Pancreas (tissue), 10 donors: ENCODE measurements around the gene SMURF1. TPM values are rescaled to one million over a fixed set of nuclear protein-coding genes. Genes with fewer than 3 reads are reported as not detected.

Source experiments
- ATAC-seq, 4 donors: fragments of 200-7000 bp; cut with Tn5 transposase; one replicate each; pipeline versions ENCODE4 v1.8.0 to v1.9.1; 2020; ENCODE audit warnings: mild to moderate bottlenecking in 4 of 4, moderate library complexity in 4 of 4
- DNase-seq, 6 donors: peaks; one replicate each; pipeline ENCODE4 v3.0.0-alpha.2; 2020
- FAIRE-seq: peaks from 2 replicates; lab custom pipeline; 2012; peaks lifted over from hg19 to GRCh38; lab: Jason Lieb, UNC
- H3K27ac ChIP-seq, 4 donors: fragments of 200-600 bp; sonication (generic); 1 replicate in 3 of 4; 2 replicates in 1 of 4; pipeline versions ENCODE4 v1.5.0 to v1.8.0; 2020
- H3K27me3 ChIP-seq, 4 donors: fragments of 200-600 bp; one replicate each; pipeline ENCODE4 v1.8.0; 2021
- H3K36me3 ChIP-seq, 3 donors: fragments of 200-600 bp; sonication (generic) in 1 of 3; one replicate each; pipeline versions ENCODE4 v1.5.0 to v1.8.0; 2020 to 2021
- H3K4me1 ChIP-seq, 3 donors: fragments of 200-600 bp; one replicate each; pipeline ENCODE4 v1.8.0; 2021
- H3K4me3 ChIP-seq, 4 donors: fragments of 200-600 bp; sonication (generic) in 2 of 4; one replicate each; pipeline versions ENCODE4 v1.5.0 to v1.8.0; 2020 to 2021
- H3K9me3 ChIP-seq, 4 donors: fragments of 200-600 bp; one replicate each; pipeline ENCODE4 v1.8.0; 2021
- WGBS, 2 donors: extraction: QIAGEN DNeasy Blood & Tissue Kit; methylation state at CpG; one replicate each; pipeline ENCODE4 v1.1.7; 2013; 5-methylcytosine and 5-hydroxymethylcytosine counted together
- intact Hi-C, 3 donors: fragments of 100-400 bp; cut with DNase I; formaldehyde crosslinking; loops; one replicate each; pipeline versions ENCODE4 v1.11.1 to v1.14.2; 2022
- polyA plus RNA-seq, 2 donors: library from polyadenylated mRNA; stranded (reverse); fragments of 200-250 nt; gene quantifications; one replicate each; pipeline ENCODE4 v1.2.3, GENCODE V29; 2013
- total RNA-seq, 6 donors: library from RNA; stranded (reverse); fragmentation: NEBNext Ultra II Directional in 4 of 6; extraction: Animal tissue kit (Norgen Biotek cat#: 25700) in 4 of 6; gene quantifications; one replicate each; pipeline versions ENCODE4 v1.2.1 to v1.2.4, GENCODE V29; 2021 to 2023
- TF ChIP-seq, protein P1 (sequence below), 4 donors: fragments of 200-600 bp; sonication (generic) in 3 of 4; IDR thresholded peaks; one replicate each; pipeline versions ENCODE4 v1.5.0 to v1.8.0; 2021; ENCODE audit warnings: antibody characterized with exemption in 4 of 4
- donor health status: healthy with polysubstance abuse.
- donor health status: DM: no; HTN: no; CAD: no; lungs with moderate emphysema.
- donor health status: DM: no; HTN: no; CAD: no.
- donor health status: control.
- donor health status: control.
- donor health status: Bipolar disorder and iron deficiency.
- donor health status: DM: yes; HTN: yes; CAD: no.
- donor health status: DM: no; HTN: no; CAD: no.
- donor health status: DM: no; HTN: no; CAD: no.
- donor health status: DM: yes; HTN: yes; CAD: no.

SMURF1 gene
- total and polyA plus RNA-seq, 8 donors: 7.6 to 22.7 (median 14.1) TPM

DNA sequence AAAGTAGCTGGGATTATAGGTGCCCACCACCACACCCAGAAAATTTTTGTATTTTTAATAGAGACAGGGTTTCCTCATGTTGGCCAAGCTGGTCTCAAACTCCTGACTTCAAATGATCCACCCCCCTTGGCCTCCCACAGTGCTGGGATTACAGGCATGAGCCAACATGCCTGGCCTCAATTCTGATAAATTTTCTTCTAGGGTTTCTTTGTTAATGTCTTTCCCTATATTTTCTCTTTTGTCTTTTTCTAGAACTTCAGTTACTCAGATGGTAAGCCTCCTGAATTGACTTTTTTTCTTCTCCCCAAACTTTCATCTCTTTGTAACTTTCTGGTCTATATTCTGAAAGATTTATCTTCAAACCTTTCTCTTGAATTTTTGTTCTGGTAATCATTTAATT is 12.7 kb upstream of the SMURF1 start:
- H3K9me3 ChIP-seq: no peaks in the 10 kb centered on the region

DNA sequence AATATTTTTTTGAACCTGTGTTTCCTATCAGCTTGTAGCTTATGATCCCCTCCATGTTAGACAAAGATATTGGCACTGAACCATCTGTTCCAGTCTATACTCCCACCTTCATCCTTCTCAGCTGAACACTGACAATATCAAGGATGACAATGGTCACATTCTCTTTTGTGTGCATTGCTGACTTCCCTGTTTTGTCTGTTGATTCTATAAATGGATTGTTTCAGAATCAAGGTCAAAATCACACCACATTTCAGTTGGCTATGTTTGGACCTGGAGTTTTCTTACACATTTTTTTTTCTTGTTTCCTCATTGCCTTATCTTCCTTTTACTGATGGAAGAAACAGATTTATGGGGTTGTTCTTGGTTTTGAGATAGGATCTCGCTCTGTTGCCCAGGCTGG is 11.3 kb upstream of the SMURF1 start:
- intact Hi-C loops: no loop called here
- Histone ChIP-seq H3K27ac (peak overlapping the region in 2 of 4 donors; percentile 23 to 41), H3K27me3 (no peaks in the 10 kb centered on the region), H3K9me3 (no peaks in the 10 kb centered on the region), H3K36me3 (no peaks in the 10 kb centered on the region), H3K4me3 (no peak overlapping the region), H3K4me1 (no peaks in the 10 kb centered on the region)
- DNase-seq (no peak), ATAC-seq (no peak), FAIRE-seq (no peak)
- WGBS, 2 donors: 43 to 58% methylated on average over 1 of the region's 1 CpG
- TF ChIP-seq, protein P1, sequence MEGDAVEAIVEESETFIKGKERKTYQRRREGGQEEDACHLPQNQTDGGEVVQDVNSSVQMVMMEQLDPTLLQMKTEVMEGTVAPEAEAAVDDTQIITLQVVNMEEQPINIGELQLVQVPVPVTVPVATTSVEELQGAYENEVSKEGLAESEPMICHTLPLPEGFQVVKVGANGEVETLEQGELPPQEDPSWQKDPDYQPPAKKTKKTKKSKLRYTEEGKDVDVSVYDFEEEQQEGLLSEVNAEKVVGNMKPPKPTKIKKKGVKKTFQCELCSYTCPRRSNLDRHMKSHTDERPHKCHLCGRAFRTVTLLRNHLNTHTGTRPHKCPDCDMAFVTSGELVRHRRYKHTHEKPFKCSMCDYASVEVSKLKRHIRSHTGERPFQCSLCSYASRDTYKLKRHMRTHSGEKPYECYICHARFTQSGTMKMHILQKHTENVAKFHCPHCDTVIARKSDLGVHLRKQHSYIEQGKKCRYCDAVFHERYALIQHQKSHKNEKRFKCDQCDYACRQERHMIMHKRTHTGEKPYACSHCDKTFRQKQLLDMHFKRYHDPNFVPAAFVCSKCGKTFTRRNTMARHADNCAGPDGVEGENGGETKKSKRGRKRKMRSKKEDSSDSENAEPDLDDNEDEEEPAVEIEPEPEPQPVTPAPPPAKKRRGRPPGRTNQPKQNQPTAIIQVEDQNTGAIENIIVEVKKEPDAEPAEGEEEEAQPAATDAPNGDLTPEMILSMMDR (IDR thresholded peaks at IDR 0.05): no peak

More for the DNA sequence above, 12.7 kb upstream of the SMURF1 start:
- FAIRE-seq: no peak
- Histone ChIP-seq H3K4me1 (no peaks in the 10 kb centered on the region), H3K4me3 (no peak overlapping the region), H3K36me3 (no peaks in the 10 kb centered on the region), H3K27ac (no peak overlapping the region), H3K27me3 (no peaks in the 10 kb centered on the region)
- no peak for DNase-seq
- no peak for ATAC-seq
- intact Hi-C loops: no loop called here
- TF ChIP-seq, protein P1 (IDR thresholded peaks at IDR 0.05): no peak

DNA sequence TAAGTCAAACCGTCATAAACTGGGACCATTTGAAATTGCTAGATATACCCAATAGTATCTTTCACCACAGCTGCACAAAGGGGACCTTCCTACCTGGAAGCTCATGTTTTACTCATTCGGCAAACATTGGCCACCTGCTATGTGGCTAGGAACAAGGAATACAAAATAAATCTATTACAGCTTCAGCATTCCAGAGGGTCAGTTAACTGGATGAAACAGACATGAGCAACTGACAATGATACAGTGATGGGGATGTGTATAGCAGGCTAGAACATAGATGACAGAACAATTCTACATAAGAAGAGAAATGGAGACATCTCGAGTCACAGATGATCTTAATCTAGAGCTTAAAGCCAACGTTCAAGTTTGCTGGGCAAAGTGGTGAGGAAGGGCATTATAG is 3.1 kb upstream of the SMURF1 start:
- 53 to 64% methylated on average over 4 of the region's 4 CpGs for WGBS, 2 donors
- H3K4me3 ChIP-seq: no peak overlapping the region
- H3K36me3 ChIP-seq: no peaks in the 10 kb centered on the region
- no peak for DNase-seq
- H3K27ac ChIP-seq: no peak overlapping the region
- intact Hi-C loops: loop anchor here in 1 of 3 donors (10.0 kb wide), 2 partner anchors 92 to 168 kb away; no protein-coding TSS in a partner anchor
- TF ChIP-seq, protein P1 (IDR thresholded peaks at IDR 0.05): no peak
- no peak for FAIRE-seq
- H3K9me3 ChIP-seq: no peaks in the 10 kb centered on the region
- no peaks in the 10 kb centered on the region for H3K27me3 ChIP-seq
- ATAC-seq: no peak
- H3K4me1 ChIP-seq: no peaks in the 10 kb centered on the region

DNA sequence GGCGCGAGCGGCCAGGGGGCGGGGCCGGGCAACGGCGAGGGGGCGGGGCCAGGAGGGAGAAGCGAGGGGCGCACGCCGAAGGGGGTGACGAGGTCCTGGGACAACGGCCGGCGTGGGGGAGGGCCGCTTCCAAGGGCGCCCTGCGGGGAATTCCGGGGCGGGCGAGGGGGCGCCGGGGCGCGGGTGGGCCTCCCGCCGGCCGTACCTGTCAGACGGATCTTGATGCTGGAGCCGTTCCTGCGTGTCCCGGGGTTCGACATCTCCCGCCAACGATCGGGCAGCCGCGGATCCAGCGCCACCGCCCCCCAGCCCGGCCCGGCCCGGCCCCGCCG is 421 bp downstream of the SMURF1 start:
- ATAC-seq: peak in 1 of 4 donors; percentile 15
- TF ChIP-seq, protein P1 (IDR thresholded peaks at IDR 0.05): no peak
- WGBS, 2 donors: 0 to 1% methylated on average over 9 to 46 of the region's 46 CpGs
- Histone ChIP-seq H3K27me3 (no peaks in the 10 kb centered on the region), H3K4me3 (peak overlapping the region; percentile 84 to 98 (median 92)), H3K4me1 (peaks cover 0 to 29% (median 23%) of the 10 kb centered on the region in 3 donors), H3K9me3 (no peaks in the 10 kb centered on the region), H3K36me3 (no peaks in the 10 kb centered on the region), H3K27ac (peak overlapping the region; percentile 93 to 97 (median 94))
- intact Hi-C loops: loop anchor here in 1 of 3 donors (10.0 kb wide), 2 partner anchors 89 to 171 kb away; no protein-coding TSS in a partner anchor
- DNase-seq: no peak
- FAIRE-seq: no peak

DNA sequence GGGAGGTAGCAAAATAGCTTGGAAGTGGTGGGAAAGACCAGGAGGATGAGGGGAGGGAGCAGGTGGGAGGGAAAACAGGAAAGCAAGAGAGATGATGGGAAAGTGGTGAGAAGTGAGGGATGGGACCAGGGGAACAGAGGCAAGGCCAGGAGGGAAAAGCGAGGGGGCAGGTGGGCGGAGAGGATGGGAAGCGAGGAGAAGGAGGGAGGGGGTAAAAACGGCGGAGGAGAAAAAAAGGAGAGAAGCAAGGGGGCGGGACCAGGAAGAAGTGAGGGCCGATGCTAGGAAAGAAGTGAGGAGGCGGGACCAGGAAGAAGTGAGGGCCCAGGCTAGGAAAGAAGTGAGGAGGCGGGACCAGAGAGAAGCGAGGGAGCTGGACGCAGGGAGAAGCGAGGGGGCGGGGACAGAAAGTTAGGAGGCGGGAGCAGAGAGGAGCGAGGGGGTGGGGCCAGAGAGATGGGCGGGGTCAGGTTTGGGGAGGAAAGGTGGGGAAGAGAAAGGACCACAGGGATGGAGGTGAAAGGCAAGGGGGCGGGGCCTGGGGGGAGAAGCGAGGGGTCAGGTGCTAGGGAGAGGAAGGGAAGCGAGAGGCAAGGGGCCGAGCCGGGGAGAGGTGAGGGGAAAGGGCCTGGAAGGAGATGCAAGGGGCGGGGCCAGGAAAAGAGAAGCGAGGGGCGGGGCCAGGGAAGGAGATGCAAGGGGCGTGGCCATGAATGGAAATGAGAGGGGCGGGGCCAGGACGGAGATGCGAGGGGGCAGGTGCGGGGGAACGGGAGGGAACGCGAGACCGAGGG is 984 bp downstream of the SMURF1 start:
- Histone ChIP-seq H3K9me3 (no peaks in the 10 kb centered on the region), H3K4me1 (peaks cover 0 to 33% (median 28%) of the 10 kb centered on the region in 3 donors), H3K27me3 (no peaks in the 10 kb centered on the region), H3K4me3 (peak overlapping the region; percentile 84 to 98 (median 92)), H3K36me3 (no peaks in the 10 kb centered on the region), H3K27ac (peak overlapping the region in 3 of 4 donors; percentile 71 to 97 (median 94))
- no peak for FAIRE-seq
- intact Hi-C loops: loop anchor here in 1 of 3 donors (10.0 kb wide), 2 partner anchors 88 to 172 kb away; no protein-coding TSS in a partner anchor
- 7 to 13% methylated on average over 22 to 33 of the region's 33 CpGs for WGBS, 2 donors
- DNase-seq: peak; percentile 90 to 97 (median 94)
- TF ChIP-seq, protein P1 (IDR thresholded peaks at IDR 0.05): no peak
- ATAC-seq: peak; percentile 74 to 88 (median 82)
